H9 (cell line): ENCODE results near the gene TMEM129. TPM values are rescaled to one million over a fixed set of nuclear protein-coding genes. Genes with fewer than 3 reads are reported as not detected.

Experiments
- DNase-seq: peaks from one replicate; pipeline ENCODE4 v3.0.0-alpha.2; 2017
- H2AFZ ChIP-seq: one replicate; pipeline ENCODE4 v1.6.1; 2013; ENCODE audit warnings: mild to moderate bottlenecking, low read length, control low read depth, moderate library complexity
- H2AK5ac ChIP-seq: 2 replicates; pipeline ENCODE4 v1.6.1; 2013; ENCODE audit warnings: low read length, control low read depth, mixed read lengths; ENCODE audit not compliant: insufficient read length
- H2BK120ac ChIP-seq: one replicate; pipeline ENCODE4 v1.6.1; 2013; ENCODE audit warnings: low read depth, mild to moderate bottlenecking, low read length, control low read depth, inconsistent platforms; ENCODE audit not compliant: poor library complexity, severe bottlenecking
- H2BK12ac ChIP-seq: 2 replicates; pipeline ENCODE4 v1.6.1; 2013; ENCODE audit warnings: low read length, control low read depth, mixed read lengths, low read depth; ENCODE audit not compliant: insufficient read length
- H2BK15ac ChIP-seq: 2 replicates; pipeline ENCODE4 v1.6.1; 2013; ENCODE audit warnings: low read depth, low read length, control low read depth
- H2BK20ac ChIP-seq: one replicate; pipeline ENCODE4 v1.6.1; 2013; ENCODE audit warnings: low read depth, mild to moderate bottlenecking, low read length, control low read depth, inconsistent platforms; ENCODE audit not compliant: poor library complexity, severe bottlenecking
- H2BK5ac ChIP-seq: 2 replicates; pipeline ENCODE4 v1.6.1; 2013; ENCODE audit warnings: low read length, control low read depth, mixed read lengths; ENCODE audit not compliant: insufficient read length
- H3K14ac ChIP-seq: 2 replicates; pipeline ENCODE4 v1.6.1; 2013; ENCODE audit warnings: low read length, control low read depth; ENCODE audit not compliant: insufficient read depth
- H3K18ac ChIP-seq: 2 replicates; pipeline ENCODE4 v1.6.1; 2013; ENCODE audit warnings: low read depth, mild to moderate bottlenecking, mixed read lengths, low read length, control low read depth; ENCODE audit not compliant: insufficient read length
- H3K23ac ChIP-seq: 2 replicates; pipeline ENCODE4 v1.6.1; 2013; ENCODE audit warnings: low read length, control low read depth, mixed read lengths, low read depth; ENCODE audit not compliant: insufficient read length
- H3K23me2 ChIP-seq: 2 replicates; pipeline ENCODE4 v1.6.1; 2013; ENCODE audit warnings: low read depth, mild to moderate bottlenecking, mixed read lengths, low read length, control low read depth; ENCODE audit not compliant: insufficient read length, poor library complexity, severe bottlenecking
- H3K27ac ChIP-seq: 2 replicates; pipeline ENCODE4 v1.5.1; 2013; ENCODE audit warnings: low read length, control low read depth, mixed read lengths, low read depth; ENCODE audit not compliant: insufficient read length
- H3K27me3 ChIP-seq: 2 replicates; pipeline ENCODE4 v1.6.1; 2013; ENCODE audit warnings: low read length, control low read depth, inconsistent platforms; ENCODE audit not compliant: insufficient read depth
- H3K4ac ChIP-seq: 2 replicates; pipeline ENCODE4 v1.6.1; 2013; ENCODE audit warnings: low read depth, mild to moderate bottlenecking, control low read depth, inconsistent platforms, low read length, moderate library complexity
- H3K4me1 ChIP-seq: 2 replicates; pipeline ENCODE4 v1.6.1; 2013; ENCODE audit warnings: low read length, control low read depth, inconsistent platforms; ENCODE audit not compliant: insufficient read depth
- H3K4me2 ChIP-seq: 2 replicates; pipeline ENCODE4 v1.6.1; 2013; ENCODE audit warnings: low read length, control low read depth, mixed read lengths; ENCODE audit not compliant: insufficient read length, insufficient read depth
- H3K56ac ChIP-seq: 2 replicates; pipeline ENCODE4 v1.6.1; 2013; ENCODE audit warnings: low read depth, mild to moderate bottlenecking, mixed read lengths, low read length, control low read depth; ENCODE audit not compliant: insufficient read length
- H3K79me1 ChIP-seq: 2 replicates; pipeline ENCODE4 v1.6.1; 2013; ENCODE audit warnings: low read depth, mild to moderate bottlenecking, moderate library complexity, low read length, control low read depth, inconsistent platforms; ENCODE audit not compliant: insufficient read depth, poor library complexity, severe bottlenecking
- H3K79me2 ChIP-seq: 2 replicates; pipeline ENCODE4 v1.6.1; 2013; ENCODE audit warnings: low read length, control low read depth, inconsistent platforms; ENCODE audit not compliant: insufficient read depth
- H3K9ac ChIP-seq: 2 replicates; pipeline ENCODE4 v1.6.1; 2013; ENCODE audit warnings: low read length, control low read depth, mixed read lengths; ENCODE audit not compliant: insufficient read length; ENCODE audit errors: extremely low read depth
- H3K9me3 ChIP-seq: one replicate; pipeline ENCODE4 v1.6.1; 2013; ENCODE audit warnings: low read depth, low read length, inconsistent platforms; ENCODE audit not compliant: control insufficient read depth
- H3T11ph ChIP-seq: one replicate; pipeline ENCODE4 v1.6.1; 2013; ENCODE audit warnings: mild to moderate bottlenecking, low read length, control low read depth, inconsistent platforms
- H4K20me1 ChIP-seq: one replicate; pipeline ENCODE4 v1.6.1; 2013; ENCODE audit not compliant: control insufficient read depth, insufficient read length, insufficient read depth
- H4K5ac ChIP-seq: 2 replicates; pipeline ENCODE4 v1.6.1; 2013; ENCODE audit warnings: low read depth, mild to moderate bottlenecking, mixed read lengths, low read length, control low read depth; ENCODE audit not compliant: insufficient read length
- H4K8ac ChIP-seq: replicated peaks from 2 replicates; pipeline ENCODE4 v1.6.1; 2013; ENCODE audit warnings: low read length, control low read depth, mixed read lengths, low read depth; ENCODE audit not compliant: insufficient read length
- H4K91ac ChIP-seq: 2 replicates; pipeline ENCODE4 v1.6.1; 2013; ENCODE audit warnings: low read depth, mild to moderate bottlenecking, moderate library complexity, mixed read lengths, low read length, control low read depth; ENCODE audit not compliant: insufficient read length
- H3K27ac Mint-ChIP-seq, 3 experiments: 2 replicates in 2 of 3; 3 replicates in 1 of 3; pipeline ENCODE4 v1.8.0; 2020 to 2021; ENCODE audit warnings: mixed read lengths in 3 of 3, mild to moderate bottlenecking in 1 of 3, moderate library complexity in 1 of 3
- H3K27me3 Mint-ChIP-seq: 2 replicates; pipeline ENCODE4 v1.8.0; 2021; ENCODE audit warnings: low read depth, mild to moderate bottlenecking, moderate library complexity, mixed read lengths
- H3K36me3 Mint-ChIP-seq, 3 experiments: 2 replicates in 2 of 3; 3 replicates in 1 of 3; pipeline ENCODE4 v1.8.0; 2020 to 2021; ENCODE audit warnings: low read depth in 3 of 3, mixed read lengths in 3 of 3; ENCODE audit not compliant: insufficient read depth in 1 of 3
- H3K4me1 Mint-ChIP-seq, 2 experiments: 2 replicates each; pipeline ENCODE4 v1.8.0; 2020; ENCODE audit warnings: mixed read lengths in 2 of 2
- H3K4me3 Mint-ChIP-seq, 2 experiments: 2 replicates in 1 of 2; 3 replicates in 1 of 2; pipeline ENCODE4 v1.8.0; 2020 to 2021; ENCODE audit warnings: mild to moderate bottlenecking in 2 of 2, mixed read lengths in 2 of 2, moderate library complexity in 1 of 2
- H3K9me3 Mint-ChIP-seq, 2 experiments: 2 replicates in 1 of 2; 3 replicates in 1 of 2; pipeline ENCODE4 v1.8.0; 2020; ENCODE audit warnings: mild to moderate bottlenecking in 2 of 2, mixed read lengths in 2 of 2, moderate library complexity in 1 of 2
- WGBS: extraction: QIAGEN DNeasy Blood & Tissue Kit; methylation state at CpG from one replicate; pipeline ENCODE4 v1.1.7; 2013; ENCODE audit warnings: missing lambda C conversion rate, low lambda C conversion rate, mixed read lengths; ENCODE audit not compliant: insufficient read length; ENCODE audit errors: extremely low coverage; 5-methylcytosine and 5-hydroxymethylcytosine counted together
- total RNA-seq: library from RNA; stranded (reverse); gene quantifications from 2 replicates; pipeline ENCODE4 v1.2.1, GENCODE V29; 2021
- TF ChIP-seq, protein P1 (sequence below): fragments of 200-600 bp; sonication (generic); conservative IDR thresholded peaks from 3 replicates; pipeline ENCODE4 v1.8.0; 2021; ENCODE audit warnings: antibody characterized with exemption, mild to moderate bottlenecking

The TMEM129 gene
- total RNA-seq, 1 experiment from 2014 or later: 27.3 TPM

- peaks cover 2% of the 10 kb centered on the region for H3K23me2 ChIP-seq
- H3T11ph ChIP-seq: no peak overlapping the region
- Mint-ChIP-seq H3K4me3 (peak overlapping the region; percentile 64 to 86), H3K4me1 (peaks cover 16% of the 10 kb centered on the region in 2 experiments), H3K9me3 (peaks cover 2% of the 10 kb centered on the region in 2 experiments; a peak in 1 of 5 replicates), H3K27ac (no peak overlapping the region), H3K27me3 (peaks cover 29% of the 10 kb centered on the region), H3K36me3 (no peaks in the 10 kb centered on the region)
- H3K18ac ChIP-seq: no peak overlapping the region
- no peak overlapping the region for H2BK15ac ChIP-seq
- H2BK5ac ChIP-seq: no peak overlapping the region
- H2BK20ac ChIP-seq: no peak overlapping the region
- H3K4ac ChIP-seq: no peak overlapping the region
- H3K9me3 ChIP-seq: no peaks in the 10 kb centered on the region
- H3K79me2 ChIP-seq: no peaks in the 10 kb centered on the region
- no peak overlapping the region for H3K23ac ChIP-seq
- no peak overlapping the region for H2BK120ac ChIP-seq
- no peak overlapping the region for H3K14ac ChIP-seq
- TF ChIP-seq, protein P1, sequence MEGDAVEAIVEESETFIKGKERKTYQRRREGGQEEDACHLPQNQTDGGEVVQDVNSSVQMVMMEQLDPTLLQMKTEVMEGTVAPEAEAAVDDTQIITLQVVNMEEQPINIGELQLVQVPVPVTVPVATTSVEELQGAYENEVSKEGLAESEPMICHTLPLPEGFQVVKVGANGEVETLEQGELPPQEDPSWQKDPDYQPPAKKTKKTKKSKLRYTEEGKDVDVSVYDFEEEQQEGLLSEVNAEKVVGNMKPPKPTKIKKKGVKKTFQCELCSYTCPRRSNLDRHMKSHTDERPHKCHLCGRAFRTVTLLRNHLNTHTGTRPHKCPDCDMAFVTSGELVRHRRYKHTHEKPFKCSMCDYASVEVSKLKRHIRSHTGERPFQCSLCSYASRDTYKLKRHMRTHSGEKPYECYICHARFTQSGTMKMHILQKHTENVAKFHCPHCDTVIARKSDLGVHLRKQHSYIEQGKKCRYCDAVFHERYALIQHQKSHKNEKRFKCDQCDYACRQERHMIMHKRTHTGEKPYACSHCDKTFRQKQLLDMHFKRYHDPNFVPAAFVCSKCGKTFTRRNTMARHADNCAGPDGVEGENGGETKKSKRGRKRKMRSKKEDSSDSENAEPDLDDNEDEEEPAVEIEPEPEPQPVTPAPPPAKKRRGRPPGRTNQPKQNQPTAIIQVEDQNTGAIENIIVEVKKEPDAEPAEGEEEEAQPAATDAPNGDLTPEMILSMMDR: no peak
- no peak overlapping the region for H2AFZ ChIP-seq
- H3K56ac ChIP-seq: no peak overlapping the region
- no peak overlapping the region for H4K5ac ChIP-seq
- no peak for DNase-seq
- H3K79me1 ChIP-seq: no peaks in the 10 kb centered on the region
- no peak overlapping the region for H2AK5ac ChIP-seq
- peak overlapping the region; percentile 26 for H3K4me2 ChIP-seq
- H3K27ac ChIP-seq: no peak overlapping the region
- peaks cover 7% of the 10 kb centered on the region; the same call in 1 of the 2 replicates for H3K27me3 ChIP-seq
- no peak overlapping the region for H4K91ac ChIP-seq
- H4K20me1 ChIP-seq: no peaks in the 10 kb centered on the region
- no peaks in the 10 kb centered on the region for H3K4me1 ChIP-seq
- WGBS: no CpG with 5 or more reads among the region's 13 CpGs
- H4K8ac ChIP-seq: no peak overlapping the region
- H2BK12ac ChIP-seq: no peak overlapping the region
- H3K9ac ChIP-seq: no peak overlapping the region
Observed at GRCh38 chr4:1682860-1683259, 38.3 kb downstream of the TMEM129 start.
